Jurkat, Clone E6-1 (cell line): ENCODE measurements around the gene CD200.

Source experiments
- DNase-seq: peaks from one replicate; pipeline ENCODE4 v3.0.0-alpha.2; 2011; ENCODE audit warnings: low read depth, low spot score
- H3K4me3 ChIP-seq: 2 replicates; pipeline ENCODE4 v1.5.1; 2011; ENCODE audit warnings: mild to moderate bottlenecking, low read length, control low read depth, moderate library complexity

Gene CD200

GRCh38 chr3:112352720-112353119, 19.8 kb downstream of the CD200 start:
- no peak for DNase-seq
- no peak overlapping the region for H3K4me3 ChIP-seq

- H3K4me3 ChIP-seq: no peak overlapping the region
- DNase-seq: no peak
Measured at GRCh38 chr3:112353365-112353764, 20.4 kb downstream of the CD200 start.

- no peak for DNase-seq
- H3K4me3 ChIP-seq: no peak overlapping the region
Measured at GRCh38 chr3:112354642-112355306, 21.8 kb downstream of the CD200 start.

- no peak overlapping the region for H3K4me3 ChIP-seq
- DNase-seq: no peak
Measured at GRCh38 chr3:112355307-112355687, 22.3 kb downstream of the CD200 start.

- DNase-seq: no peak
- H3K4me3 ChIP-seq: no peak overlapping the region
Measured at GRCh38 chr3:112357930-112358780, 25.2 kb downstream of the CD200 start.

- no peak for DNase-seq
- no peak overlapping the region for H3K4me3 ChIP-seq
Measured at GRCh38 chr3:112360561-112360960, 27.6 kb downstream of the CD200 start.

GRCh38 chr3:112362221-112362620, 29.3 kb downstream of the CD200 start:
- no peak for DNase-seq

GRCh38 chr3:112364291-112364690, 31.3 kb downstream of the CD200 start:
- H3K4me3 ChIP-seq: no peak overlapping the region
- DNase-seq: no peak

More at GRCh38 chr3:112362221-112362620, 29.3 kb downstream of the CD200 start:
- no peak overlapping the region for H3K4me3 ChIP-seq

- no peak overlapping the region for H3K4me3 ChIP-seq
- DNase-seq: no peak
Measured at GRCh38 chr3:112365035-112365434, 32.1 kb downstream of the CD200 start.

- H3K4me3 ChIP-seq: no peak overlapping the region
- DNase-seq: no peak
Measured at GRCh38 chr3:112365636-112366035, 32.7 kb downstream of the CD200 start.

- H3K4me3 ChIP-seq: no peak overlapping the region
- DNase-seq: no peak
Measured at GRCh38 chr3:112366522-112366921, 33.6 kb downstream of the CD200 start.

- no peak overlapping the region for H3K4me3 ChIP-seq
- no peak for DNase-seq
Measured at GRCh38 chr3:112371569-112371968, 38.6 kb downstream of the CD200 start.

GRCh38 chr3:112372396-112372795, 39.4 kb downstream of the CD200 start:
- H3K4me3 ChIP-seq: no peak overlapping the region
- DNase-seq: no peak

GRCh38 chr3:112373476-112373875, 40.5 kb downstream of the CD200 start:
- no peak overlapping the region for H3K4me3 ChIP-seq
- DNase-seq: no peak

GRCh38 chr3:112373924-112374323, 41.0 kb downstream of the CD200 start:
- DNase-seq: no peak
- no peak overlapping the region for H3K4me3 ChIP-seq

- DNase-seq: no peak
- no peak overlapping the region for H3K4me3 ChIP-seq
Measured at GRCh38 chr3:112374333-112374734, 41.4 kb downstream of the CD200 start.

GRCh38 chr3:112375117-112375516, 42.2 kb downstream of the CD200 start:
- DNase-seq: no peak
- no peak overlapping the region for H3K4me3 ChIP-seq

- no peak for DNase-seq
Measured at GRCh38 chr3:112376241-112376911, 43.4 kb downstream of the CD200 start.

GRCh38 chr3:112376992-112377391, 44.0 kb downstream of the CD200 start:
- DNase-seq: no peak
- H3K4me3 ChIP-seq: no peak overlapping the region

More at GRCh38 chr3:112376241-112376911, 43.4 kb downstream of the CD200 start:
- no peak overlapping the region for H3K4me3 ChIP-seq

GRCh38 chr3:112377568-112378071, 44.7 kb downstream of the CD200 start:
- no peak for DNase-seq

More at GRCh38 chr3:112377568-112378071, 44.7 kb downstream of the CD200 start:
- no peak overlapping the region for H3K4me3 ChIP-seq
